ENCODE data around the gene MTHFD2L.

Gene MTHFD2L

DNA sequence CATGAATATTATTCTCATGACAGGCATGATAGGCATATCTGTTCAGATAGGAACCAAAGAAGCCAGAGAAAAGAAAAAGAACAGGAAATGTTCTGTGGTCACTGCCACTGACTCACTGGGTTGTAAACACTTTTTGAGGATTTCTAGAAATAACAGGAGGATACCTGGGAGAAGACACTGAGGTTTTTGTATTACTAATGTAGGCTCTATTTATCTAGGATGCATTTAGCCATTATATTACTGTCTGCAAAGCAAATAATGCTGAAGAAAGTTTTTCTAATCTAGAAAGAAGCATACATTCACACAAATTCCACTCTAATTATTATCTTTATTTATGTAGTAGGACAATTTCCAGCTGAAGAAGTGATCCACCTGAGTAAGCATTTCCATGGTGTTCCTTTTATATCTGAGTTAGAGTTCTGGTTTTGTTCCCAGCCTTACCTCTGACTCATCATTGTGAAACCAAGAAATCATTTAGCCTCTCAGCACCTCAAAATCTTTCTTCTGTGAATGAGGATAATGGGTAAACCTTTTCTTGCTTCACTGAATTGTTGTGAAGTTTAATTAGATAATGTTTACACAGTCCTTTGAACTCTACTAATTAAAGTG is 110.2 kb downstream of the MTHFD2L start:
- no peak overlapping the region for H3K4me3 ChIP-seq (ENCODE audit: low read depth, low read length)
- CTCF ChIA-PET, result interaction anchor here (0.8 to 2.4 kb wide), 3 partner anchors 12 to 53 kb away, joined by 3 to 6 read pairs (median 3); no protein-coding TSS in a partner anchor
- POLR2A ChIA-PET, result no interaction called here
- TF ChIP-seq, protein P1, sequence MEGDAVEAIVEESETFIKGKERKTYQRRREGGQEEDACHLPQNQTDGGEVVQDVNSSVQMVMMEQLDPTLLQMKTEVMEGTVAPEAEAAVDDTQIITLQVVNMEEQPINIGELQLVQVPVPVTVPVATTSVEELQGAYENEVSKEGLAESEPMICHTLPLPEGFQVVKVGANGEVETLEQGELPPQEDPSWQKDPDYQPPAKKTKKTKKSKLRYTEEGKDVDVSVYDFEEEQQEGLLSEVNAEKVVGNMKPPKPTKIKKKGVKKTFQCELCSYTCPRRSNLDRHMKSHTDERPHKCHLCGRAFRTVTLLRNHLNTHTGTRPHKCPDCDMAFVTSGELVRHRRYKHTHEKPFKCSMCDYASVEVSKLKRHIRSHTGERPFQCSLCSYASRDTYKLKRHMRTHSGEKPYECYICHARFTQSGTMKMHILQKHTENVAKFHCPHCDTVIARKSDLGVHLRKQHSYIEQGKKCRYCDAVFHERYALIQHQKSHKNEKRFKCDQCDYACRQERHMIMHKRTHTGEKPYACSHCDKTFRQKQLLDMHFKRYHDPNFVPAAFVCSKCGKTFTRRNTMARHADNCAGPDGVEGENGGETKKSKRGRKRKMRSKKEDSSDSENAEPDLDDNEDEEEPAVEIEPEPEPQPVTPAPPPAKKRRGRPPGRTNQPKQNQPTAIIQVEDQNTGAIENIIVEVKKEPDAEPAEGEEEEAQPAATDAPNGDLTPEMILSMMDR (IDR thresholded peaks at IDR 0.05; ENCODE audit: insufficient read depth, low read length, missing control alignments), result no peak
- DNase-seq (ENCODE audit: low read depth, low spot score), result peak; percentile 36

DNA sequence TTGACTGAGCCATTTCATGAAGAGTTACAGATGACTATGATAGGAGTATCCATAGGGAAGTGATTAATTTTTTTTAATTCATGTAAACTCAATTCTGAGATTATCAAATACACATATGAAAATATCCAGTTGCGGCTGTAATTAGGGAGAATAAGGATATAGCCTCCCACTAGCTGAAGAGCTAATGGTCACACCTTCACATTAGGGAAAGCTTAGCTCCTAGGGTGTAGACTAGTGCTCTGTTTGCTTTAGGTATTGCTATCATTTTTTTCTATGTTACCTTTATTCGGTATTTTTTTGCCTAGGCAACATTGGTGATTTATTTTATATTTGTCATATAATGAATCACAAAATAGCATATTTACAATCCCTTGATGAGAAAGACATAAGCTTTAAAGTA is 110.7 kb downstream of the MTHFD2L start:
- TF ChIP-seq, protein P1 (IDR thresholded peaks at IDR 0.05; ENCODE audit: insufficient read depth, low read length, missing control alignments), result no peak
- DNase-seq (ENCODE audit: low read depth, low spot score), result no peak
- H3K4me3 ChIP-seq (ENCODE audit: low read depth, low read length), result no peak overlapping the region
- ChIA-PET CTCF (interaction anchor here (0.8 to 2.4 kb wide), 2 partner anchors 11 to 40 kb away, joined by 3 to 6 read pairs; no protein-coding TSS in a partner anchor), POLR2A (no interaction called here)

DNA sequence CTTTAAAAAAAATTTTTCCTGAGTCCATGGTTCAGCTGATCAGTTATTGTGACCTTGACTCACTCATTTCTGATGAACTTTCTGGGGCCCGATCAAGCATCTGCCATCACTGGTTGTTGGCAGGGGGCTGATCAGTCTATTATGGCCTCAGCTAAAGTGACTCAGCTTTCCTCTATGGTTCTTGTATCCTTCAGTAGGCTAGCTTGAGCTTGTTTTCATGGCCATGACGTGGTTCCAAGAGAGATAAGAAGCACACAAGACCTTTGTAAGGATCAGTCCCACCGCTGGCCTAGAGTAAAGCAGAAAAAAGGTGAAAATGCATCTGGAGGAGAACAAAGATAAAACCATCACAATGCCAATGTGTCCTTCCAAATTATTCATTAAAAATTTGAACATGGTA is 120.6 kb downstream of the MTHFD2L start:
- no peak for DNase-seq (ENCODE audit: low read depth, low spot score)
- H3K4me3 ChIP-seq (ENCODE audit: low read depth, low read length), result no peak overlapping the region
- CTCF ChIA-PET, result no interaction called here
- TF ChIP-seq, protein P1 (IDR thresholded peaks at IDR 0.05; ENCODE audit: insufficient read depth, low read length, missing control alignments), result no peak
- POLR2A ChIA-PET, result no interaction called here

DNA sequence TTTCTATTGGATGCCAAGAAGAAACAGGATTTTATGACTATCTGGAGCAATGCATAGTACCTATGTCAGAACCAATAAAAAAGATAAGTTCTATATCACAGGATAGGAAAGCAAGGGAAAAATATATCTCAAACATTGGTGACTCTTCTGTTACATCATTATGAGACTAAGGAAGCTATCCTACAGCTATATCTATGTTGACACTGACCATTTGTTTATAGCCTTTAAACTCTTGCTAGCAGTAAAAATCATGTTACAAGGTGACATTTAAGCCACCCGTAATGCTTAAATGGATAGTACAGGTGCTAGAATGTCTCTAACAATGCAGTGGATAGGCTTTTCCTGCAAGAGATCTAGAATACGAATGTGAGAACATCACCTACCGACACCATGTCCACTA is 121.8 kb downstream of the MTHFD2L start:
- no peak overlapping the region for H3K4me3 ChIP-seq (ENCODE audit: low read depth, low read length)
- ChIA-PET POLR2A (no interaction called here), CTCF (interaction anchor here (0.9 kb wide), 1 partner anchor 11 kb away, joined by 3 read pairs; no protein-coding TSS in a partner anchor)
- TF ChIP-seq, protein P1 (IDR thresholded peaks at IDR 0.05; ENCODE audit: insufficient read depth, low read length, missing control alignments), result no peak
- DNase-seq (ENCODE audit: low read depth, low spot score), result no peak

DNA sequence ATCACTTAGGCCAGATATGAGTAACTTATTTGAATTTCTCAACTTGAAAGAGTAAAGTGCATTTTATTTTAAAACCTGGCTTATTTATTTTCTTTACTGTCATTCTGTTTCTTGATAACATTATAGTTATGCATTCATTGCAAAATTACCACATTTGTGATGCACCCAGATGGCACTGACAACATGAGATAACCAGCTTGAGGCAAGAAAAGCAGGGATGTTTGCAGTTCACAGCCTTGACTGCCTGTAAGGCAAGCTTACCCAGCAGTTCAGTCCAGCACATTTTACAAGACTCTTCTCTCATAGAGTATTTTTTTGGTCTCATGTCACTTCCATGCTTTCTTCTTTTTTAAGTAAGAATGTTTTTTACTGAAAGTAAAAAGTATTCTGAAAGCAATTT is 125.0 kb downstream of the MTHFD2L start:
- ChIA-PET CTCF (interaction anchor here (0.6 to 1.4 kb wide), 2 partner anchors 54 to 94 kb away, joined by 3 to 8 read pairs; no protein-coding TSS in a partner anchor), POLR2A (no interaction called here)
- H3K4me3 ChIP-seq (ENCODE audit: low read depth, low read length), result no peak overlapping the region
- TF ChIP-seq, protein P1 (IDR thresholded peaks at IDR 0.05; ENCODE audit: insufficient read depth, low read length, missing control alignments), result no peak
- no peak for DNase-seq (ENCODE audit: low read depth, low spot score)

DNA sequence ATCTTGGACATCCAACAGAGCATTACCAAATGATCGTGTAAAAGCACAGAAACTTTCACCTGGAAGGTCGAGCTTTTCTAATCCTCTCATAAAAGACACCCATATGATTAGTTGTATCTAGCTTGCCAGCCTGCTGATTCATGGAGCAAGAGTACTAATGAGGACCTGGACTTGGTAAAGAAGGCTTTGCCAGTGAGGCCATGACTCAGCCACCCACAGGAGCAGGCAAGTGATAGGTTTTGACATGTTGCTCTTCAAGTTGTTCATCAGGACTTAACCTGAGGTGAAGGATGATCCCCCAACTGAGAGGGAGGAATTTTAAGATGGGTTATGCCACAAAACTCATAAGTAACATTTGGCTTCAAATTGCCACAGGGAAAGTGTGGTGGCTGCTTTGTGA is 125.7 kb downstream of the MTHFD2L start:
- POLR2A ChIA-PET, result no interaction called here
- DNase-seq (ENCODE audit: low read depth, low spot score), result peak; percentile 47
- CTCF ChIA-PET, result interaction anchor here (1.4 kb wide), 1 partner anchor 55 kb away, joined by 8 read pairs; no protein-coding TSS in a partner anchor
- TF ChIP-seq, protein P1 (IDR thresholded peaks at IDR 0.05; ENCODE audit: insufficient read depth, low read length, missing control alignments), result no peak
- H3K4me3 ChIP-seq (ENCODE audit: low read depth, low read length), result no peak overlapping the region
